ENCODE data around the gene ITSN1.

DNA sequence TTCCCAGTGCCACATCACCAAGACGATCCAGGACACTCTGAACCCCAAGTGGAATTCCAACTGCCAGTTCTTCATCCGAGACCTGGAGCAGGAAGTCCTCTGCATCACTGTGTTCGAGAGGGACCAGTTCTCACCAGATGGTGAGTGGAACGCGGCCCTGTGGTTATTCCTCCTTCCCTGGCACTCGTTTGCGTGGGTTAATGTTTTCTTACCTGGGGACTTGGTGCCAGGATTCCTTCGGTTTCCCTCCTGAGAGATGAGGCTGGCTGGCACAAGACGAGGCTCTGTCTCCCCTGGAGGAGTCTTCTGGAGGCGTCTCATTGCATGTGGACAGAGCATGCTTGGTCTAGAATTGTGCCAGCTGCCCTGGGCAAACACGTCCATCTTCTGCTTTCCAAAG lies 244.0 kb downstream of the ITSN1 start:
- TF ChIP-seq, protein P1, sequence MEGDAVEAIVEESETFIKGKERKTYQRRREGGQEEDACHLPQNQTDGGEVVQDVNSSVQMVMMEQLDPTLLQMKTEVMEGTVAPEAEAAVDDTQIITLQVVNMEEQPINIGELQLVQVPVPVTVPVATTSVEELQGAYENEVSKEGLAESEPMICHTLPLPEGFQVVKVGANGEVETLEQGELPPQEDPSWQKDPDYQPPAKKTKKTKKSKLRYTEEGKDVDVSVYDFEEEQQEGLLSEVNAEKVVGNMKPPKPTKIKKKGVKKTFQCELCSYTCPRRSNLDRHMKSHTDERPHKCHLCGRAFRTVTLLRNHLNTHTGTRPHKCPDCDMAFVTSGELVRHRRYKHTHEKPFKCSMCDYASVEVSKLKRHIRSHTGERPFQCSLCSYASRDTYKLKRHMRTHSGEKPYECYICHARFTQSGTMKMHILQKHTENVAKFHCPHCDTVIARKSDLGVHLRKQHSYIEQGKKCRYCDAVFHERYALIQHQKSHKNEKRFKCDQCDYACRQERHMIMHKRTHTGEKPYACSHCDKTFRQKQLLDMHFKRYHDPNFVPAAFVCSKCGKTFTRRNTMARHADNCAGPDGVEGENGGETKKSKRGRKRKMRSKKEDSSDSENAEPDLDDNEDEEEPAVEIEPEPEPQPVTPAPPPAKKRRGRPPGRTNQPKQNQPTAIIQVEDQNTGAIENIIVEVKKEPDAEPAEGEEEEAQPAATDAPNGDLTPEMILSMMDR (IDR thresholded peaks at IDR 0.05), result no peak
- no peak for TF ChIP-seq POLR2A (IDR thresholded peaks at IDR 0.05)
